HCT116 (cell line): ENCODE data around the gene HOMER2. TPM values are rescaled to one million over a fixed set of nuclear protein-coding genes. Genes with fewer than 3 reads are reported as not detected.

Source experiments
- ATAC-seq: fragments of 200-7000 bp; cut with Tn5 transposase; 2 replicates; pipeline ENCODE4 v1.9.1; 2020; ENCODE audit warnings: mild to moderate bottlenecking, moderate library complexity
- BruUV-seq: library from RNA; stranded (reverse); fragments of 400-500 nt; replicated peaks from 2 replicates; lab custom pipeline; 2021; lab: Mats Ljungman, UMichigan
- CTCF ChIA-PET: fragments of 300-600 bp; sonication (Branson Sonifier 250); formaldehyde crosslinking; loops from one replicate; lab custom pipeline; 2021; ENCODE audit warnings: antibody characterized with exemption; lab: Charles Lee
- POLR2A ChIA-PET: fragments of 300-600, 350-600 bp; sonication (Branson Sonifier 250); formaldehyde crosslinking; loops from one replicate; lab custom pipeline; 2021; ENCODE audit warnings: antibody characterized with exemption; lab: Charles Lee
- RAD21 ChIA-PET, 2 experiments: fragments of 300-600 bp; sonication (Branson Sonifier 250); formaldehyde crosslinking; loops; one replicate each; lab custom pipeline; 2023; ENCODE audit warnings: low total read pairs in 2 of 2; ENCODE audit not compliant: uncharacterized antibody in 2 of 2, unreplicated experiment in 2 of 2, low non-redundant PET in 1 of 2; lab: Charles Lee
- DNase-seq: peaks from one replicate; pipeline ENCODE4 v3.0.0-alpha.2; 2010; ENCODE audit warnings: low read depth, low spot score
- H2AFZ ChIP-seq: fragments of 200-600 bp; shearing (Covaris generic), sonication (generic); 2 replicates; pipeline ENCODE4 v1.6.1; 2017; ENCODE audit warnings: low read depth, mixed run types, mixed read lengths, antibody characterized with exemption, low read length; ENCODE audit not compliant: poor library complexity, severe bottlenecking
- H3K27ac ChIP-seq: 2 replicates; pipeline ENCODE4 v1.5.1; 2012; ENCODE audit warnings: low read depth, low read length
- H3K27me3 ChIP-seq: fragments of 200-600 bp; sonication (generic); 2 replicates; pipeline ENCODE4 v1.6.1; 2016; ENCODE audit warnings: mixed run types, low read length, mixed read lengths; ENCODE audit not compliant: insufficient read depth
- H3K36me3 ChIP-seq, 2 experiments: fragments of 200-500 bp in 1 of 2; fragments of 200-600 bp in 1 of 2; sonication (Bioruptor generic) in 1 of 2; sonication (generic) in 1 of 2; 2 replicates each; pipeline versions ENCODE4 v1.5.1 to v1.6.1; 2014 to 2016; ENCODE audit warnings: low read length in 2 of 2, inconsistent platforms in 1 of 2, mixed read lengths in 1 of 2, mixed run types in 1 of 2; ENCODE audit not compliant: insufficient read depth in 2 of 2, control insufficient read depth in 1 of 2
- H3K4me1 ChIP-seq, 2 experiments: fragments of 200-600 bp in 1 of 2; sonication (generic) in 1 of 2; 2 replicates each; pipeline versions ENCODE4 v1.5.1 to v1.6.1; 2012 to 2017; ENCODE audit warnings: low read length in 2 of 2, inconsistent platforms in 1 of 2, mild to moderate bottlenecking in 1 of 2, mixed read lengths in 1 of 2, mixed run types in 1 of 2, moderate library complexity in 1 of 2; ENCODE audit not compliant: insufficient read depth in 2 of 2, control insufficient read depth in 1 of 2
- H3K4me2 ChIP-seq: fragments of 200-600 bp; sonication (generic); 2 replicates; pipeline ENCODE4 v1.6.1; 2017; ENCODE audit warnings: mixed run types, low read length, mixed read lengths
- H3K4me3 ChIP-seq, 2 experiments: fragments of 200-600 bp in 1 of 2; sonication (generic) in 1 of 2; replicated peaks in 1 of 2; 2 replicates each; pipeline ENCODE4 v1.5.1; 2011 to 2016; ENCODE audit warnings: low read length in 2 of 2, control low read depth in 1 of 2, low read depth in 1 of 2, mild to moderate bottlenecking in 1 of 2, mixed read lengths in 1 of 2, mixed run types in 1 of 2
- H3K79me2 ChIP-seq: fragments of 200-600 bp; sonication (generic); 2 replicates; pipeline ENCODE4 v1.6.1; 2017; ENCODE audit warnings: mild to moderate bottlenecking, mixed run types, low read length, moderate library complexity, mixed read lengths; ENCODE audit not compliant: insufficient read depth
- H3K9ac ChIP-seq: fragments of 200-600 bp; sonication (generic); 2 replicates; pipeline ENCODE4 v1.6.1; 2016; ENCODE audit warnings: low read length, mixed read lengths
- H3K9me2 ChIP-seq: fragments of 200-600 bp; sonication (generic), shearing (Covaris generic); 2 replicates; pipeline ENCODE4 v1.6.1; 2017; ENCODE audit warnings: mixed run types, mild to moderate bottlenecking, moderate library complexity; ENCODE audit not compliant: insufficient read depth
- H3K9me3 ChIP-seq, 2 experiments: fragments of 200-500 bp in 1 of 2; fragments of 200-600 bp in 1 of 2; sonication (Bioruptor generic) in 1 of 2; sonication (generic) in 1 of 2; 2 replicates each; pipeline ENCODE4 v1.6.1; 2014 to 2017; ENCODE audit warnings: low read length in 2 of 2, mixed read lengths in 2 of 2, inconsistent platforms in 1 of 2, low read depth in 1 of 2, mild to moderate bottlenecking in 1 of 2, mixed run types in 1 of 2, moderate library complexity in 1 of 2; ENCODE audit not compliant: control insufficient read depth in 1 of 2, insufficient read depth in 1 of 2
- H4K20me1 ChIP-seq: fragments of 200-600 bp; sonication (generic), shearing (Covaris generic); 2 replicates; pipeline ENCODE4 v1.6.1; 2017; ENCODE audit warnings: mixed run types, mild to moderate bottlenecking, moderate library complexity; ENCODE audit not compliant: insufficient read depth
- CBX3 ChIP-seq: IDR thresholded peaks from 2 replicates; pipeline ENCODE4 v1.6.1; 2012; ENCODE audit warnings: low read depth
- CEBPB ChIP-seq: IDR thresholded peaks from 2 replicates; pipeline ENCODE4 v1.6.1; 2012; ENCODE audit warnings: low read depth
- EGR1 ChIP-seq: IDR thresholded peaks from 2 replicates; pipeline ENCODE4 v1.6.1; 2012; ENCODE audit warnings: low read depth
- ELF1 ChIP-seq: IDR thresholded peaks from 2 replicates; pipeline ENCODE4 v1.6.1; 2012; ENCODE audit warnings: low read depth, borderline replicate concordance
- EZH2phosphoT487 ChIP-seq: fragments of 200-600 bp; IDR thresholded peaks from 2 replicates; pipeline ENCODE4 v1.6.1; 2018; ENCODE audit warnings: antibody characterized with exemption, borderline replicate concordance
- RAD21 ChIP-seq: IDR thresholded peaks from 2 replicates; pipeline ENCODE4 v1.6.1; 2012; ENCODE audit warnings: low read depth, mild to moderate bottlenecking
- SIN3A ChIP-seq: IDR thresholded peaks from 2 replicates; pipeline ENCODE4 v1.6.1; 2012; ENCODE audit warnings: low read depth
- TCF7L2 ChIP-seq: IDR thresholded peaks from 2 replicates; pipeline ENCODE4 v1.7.0; 2011; ENCODE audit warnings: borderline replicate concordance, inconsistent platforms; ENCODE audit not compliant: insufficient read depth, insufficient read length; ENCODE audit errors: extremely low read depth
- ZFX ChIP-seq: fragments of 450-650 bp; IDR thresholded peaks from 2 replicates; pipeline ENCODE4 v1.6.1; 2017
- ZNF274 ChIP-seq: fragments of 200-500 bp; sonication (Bioruptor generic); IDR thresholded peaks from 2 replicates; pipeline ENCODE4 v1.6.1; 2014; ENCODE audit warnings: mild to moderate bottlenecking, low read depth, low read length, inconsistent platforms
- intact Hi-C: fragments of 100-400 bp; cut with micrococcal nuclease; formaldehyde crosslinking; loops from 2 replicates; pipeline ENCODE4 v1.10.0; 2022
- total RNA-seq: library from RNA; stranded (reverse); gene quantifications from one replicate; pipeline ENCODE4 v1.2.1, GENCODE V29; 2021; ENCODE audit not compliant: unreplicated experiment
- TF ChIP-seq, protein P1 (sequence below): IDR thresholded peaks from 2 replicates; pipeline ENCODE4 v1.6.1; 2011; ENCODE audit warnings: mild to moderate bottlenecking, low read length, moderate library complexity; ENCODE audit not compliant: insufficient replicate concordance; ENCODE audit errors: extremely low read depth
- TF ChIP-seq, protein P2 (sequence below): IDR thresholded peaks from 2 replicates; pipeline ENCODE4 v1.6.1; 2012
- TF ChIP-seq, protein P3 (sequence below): IDR thresholded peaks from 2 replicates; pipeline ENCODE4 v1.6.1; 2012; ENCODE audit warnings: low read depth

Gene HOMER2
- total RNA-seq, 1 experiment from 2014 or later = 3.9 TPM

DNA sequence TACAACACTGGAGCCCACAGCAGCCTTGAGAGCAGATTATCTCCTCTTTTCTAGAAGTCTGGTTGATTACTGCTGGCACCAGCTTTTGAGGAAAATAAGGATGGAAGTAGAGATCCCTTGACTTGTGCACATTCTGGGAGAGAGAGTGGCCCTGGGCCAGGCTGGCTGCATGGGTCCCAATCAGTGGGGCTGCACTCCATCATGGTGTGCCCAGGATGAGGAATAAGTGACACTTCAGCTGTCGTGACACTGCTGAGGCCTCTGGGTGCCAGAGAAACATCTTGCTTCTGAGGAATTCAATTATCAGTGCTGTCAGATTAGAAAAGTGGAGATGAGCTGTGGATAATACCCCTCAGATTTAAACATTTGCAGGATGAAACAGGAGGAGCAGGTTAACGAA lies 42.6 kb upstream of the HOMER2 start:
- Histone ChIP-seq H3K9me3 (no peaks in the 10 kb centered on the region), H3K79me2 (peaks cover 3% of the 10 kb centered on the region; the same call in 1 of the 2 replicates), H3K4me1 (peaks cover 0 to under 1% of the 10 kb centered on the region in 2 experiments; a peak in 1 of 4 replicates), H2AFZ (no peak overlapping the region), H3K9me2 (no peaks in the 10 kb centered on the region), H3K27me3 (no peaks in the 10 kb centered on the region), H4K20me1 (no peaks in the 10 kb centered on the region), H3K9ac (no peak overlapping the region), H3K27ac (no peak overlapping the region), H3K36me3 (0 out of 4 replicates have a peak, but pooled peaks cover 3 to 5% of the 10 kb centered on the region in 2 experiments), H3K4me3 (no peak overlapping the region), H3K4me2 (no peak overlapping the region)
- POLR2A ChIA-PET = no interaction called here
- CTCF ChIA-PET = interaction anchor here (1.3 to 1.7 kb wide), 3 partner anchors 16 to 146 kb away, joined by 3 to 4 read pairs (median 3); partner anchors contain the start of gene C15orf40
- DNase-seq (no peak), ATAC-seq (no peak)
- no TSS peak for BruUV-seq
- intact Hi-C loops = no loop called here
- RAD21 ChIA-PET = no interaction called here
- TF ChIP-seq, protein P1, sequence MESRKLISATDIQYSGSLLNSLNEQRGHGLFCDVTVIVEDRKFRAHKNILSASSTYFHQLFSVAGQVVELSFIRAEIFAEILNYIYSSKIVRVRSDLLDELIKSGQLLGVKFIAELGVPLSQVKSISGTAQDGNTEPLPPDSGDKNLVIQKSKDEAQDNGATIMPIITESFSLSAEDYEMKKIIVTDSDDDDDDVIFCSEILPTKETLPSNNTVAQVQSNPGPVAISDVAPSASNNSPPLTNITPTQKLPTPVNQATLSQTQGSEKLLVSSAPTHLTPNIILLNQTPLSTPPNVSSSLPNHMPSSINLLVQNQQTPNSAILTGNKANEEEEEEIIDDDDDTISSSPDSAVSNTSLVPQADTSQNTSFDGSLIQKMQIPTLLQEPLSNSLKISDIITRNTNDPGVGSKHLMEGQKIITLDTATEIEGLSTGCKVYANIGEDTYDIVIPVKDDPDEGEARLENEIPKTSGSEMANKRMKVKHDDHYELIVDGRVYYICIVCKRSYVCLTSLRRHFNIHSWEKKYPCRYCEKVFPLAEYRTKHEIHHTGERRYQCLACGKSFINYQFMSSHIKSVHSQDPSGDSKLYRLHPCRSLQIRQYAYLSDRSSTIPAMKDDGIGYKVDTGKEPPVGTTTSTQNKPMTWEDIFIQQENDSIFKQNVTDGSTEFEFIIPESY = no peak
- TF ChIP-seq EGR1 = no peak
- TF ChIP-seq CEBPB = no peak
- no peak for TF ChIP-seq EZH2phosphoT487

DNA sequence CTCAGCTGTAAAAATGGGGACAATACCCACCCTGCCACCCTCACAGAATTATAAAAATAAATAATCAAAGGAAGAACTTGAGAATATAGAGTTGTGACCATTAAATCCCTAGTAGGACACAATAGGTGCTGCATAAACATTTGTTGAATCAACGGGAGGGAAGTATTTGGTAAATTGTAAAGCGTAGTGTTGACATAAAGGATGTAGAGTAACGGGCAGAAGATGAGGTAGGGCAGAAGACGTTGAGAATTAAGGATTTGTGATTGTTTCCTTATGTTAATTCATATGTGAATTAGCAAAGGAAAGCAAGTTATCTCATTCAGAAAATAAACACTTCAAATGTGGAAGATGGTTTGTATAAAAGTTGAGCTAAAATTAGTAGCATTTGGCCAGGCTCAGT lies 40.6 kb upstream of the HOMER2 start:
- H3K4me1 ChIP-seq = no peaks in the 10 kb centered on the region
- no peak overlapping the region for H3K9ac ChIP-seq
- intact Hi-C loops = no loop called here
- DNase-seq (no peak), ATAC-seq (no peak)
- peaks cover 3% of the 10 kb centered on the region; the same call in 1 of the 2 replicates for H3K79me2 ChIP-seq
- no TSS peak for BruUV-seq
- H3K36me3 ChIP-seq = peaks cover 7 to 17% of the 10 kb centered on the region in 2 experiments; a peak in 2 of 4 replicates
- no peak overlapping the region for H2AFZ ChIP-seq
- ChIA-PET POLR2A (no interaction called here), CTCF (interaction anchor here (1.1 kb wide), 2 partner anchors 18 to 143 kb away, joined by 3 to 4 read pairs; partner anchors contain the start of gene C15orf40), RAD21 (no interaction called here)
- H3K4me2 ChIP-seq = no peak overlapping the region
- H3K27me3 ChIP-seq = no peaks in the 10 kb centered on the region
- H4K20me1 ChIP-seq = no peaks in the 10 kb centered on the region
- no peak overlapping the region for H3K4me3 ChIP-seq
- no peaks in the 10 kb centered on the region for H3K9me3 ChIP-seq
- H3K9me2 ChIP-seq = no peaks in the 10 kb centered on the region
- H3K27ac ChIP-seq = no peak overlapping the region
- no peak for TF ChIP-seq TCF7L2
- TF ChIP-seq SIN3A = no peak
- no peak for TF ChIP-seq CBX3
- TF ChIP-seq, protein P2, sequence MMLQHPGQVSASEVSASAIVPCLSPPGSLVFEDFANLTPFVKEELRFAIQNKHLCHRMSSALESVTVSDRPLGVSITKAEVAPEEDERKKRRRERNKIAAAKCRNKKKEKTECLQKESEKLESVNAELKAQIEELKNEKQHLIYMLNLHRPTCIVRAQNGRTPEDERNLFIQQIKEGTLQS = no peak
- TF ChIP-seq ZFX = no peak
- TF ChIP-seq ZNF274 = no peak
- no peak for TF ChIP-seq ELF1
- TF ChIP-seq RAD21 = no peak
- TF ChIP-seq, protein P3, sequence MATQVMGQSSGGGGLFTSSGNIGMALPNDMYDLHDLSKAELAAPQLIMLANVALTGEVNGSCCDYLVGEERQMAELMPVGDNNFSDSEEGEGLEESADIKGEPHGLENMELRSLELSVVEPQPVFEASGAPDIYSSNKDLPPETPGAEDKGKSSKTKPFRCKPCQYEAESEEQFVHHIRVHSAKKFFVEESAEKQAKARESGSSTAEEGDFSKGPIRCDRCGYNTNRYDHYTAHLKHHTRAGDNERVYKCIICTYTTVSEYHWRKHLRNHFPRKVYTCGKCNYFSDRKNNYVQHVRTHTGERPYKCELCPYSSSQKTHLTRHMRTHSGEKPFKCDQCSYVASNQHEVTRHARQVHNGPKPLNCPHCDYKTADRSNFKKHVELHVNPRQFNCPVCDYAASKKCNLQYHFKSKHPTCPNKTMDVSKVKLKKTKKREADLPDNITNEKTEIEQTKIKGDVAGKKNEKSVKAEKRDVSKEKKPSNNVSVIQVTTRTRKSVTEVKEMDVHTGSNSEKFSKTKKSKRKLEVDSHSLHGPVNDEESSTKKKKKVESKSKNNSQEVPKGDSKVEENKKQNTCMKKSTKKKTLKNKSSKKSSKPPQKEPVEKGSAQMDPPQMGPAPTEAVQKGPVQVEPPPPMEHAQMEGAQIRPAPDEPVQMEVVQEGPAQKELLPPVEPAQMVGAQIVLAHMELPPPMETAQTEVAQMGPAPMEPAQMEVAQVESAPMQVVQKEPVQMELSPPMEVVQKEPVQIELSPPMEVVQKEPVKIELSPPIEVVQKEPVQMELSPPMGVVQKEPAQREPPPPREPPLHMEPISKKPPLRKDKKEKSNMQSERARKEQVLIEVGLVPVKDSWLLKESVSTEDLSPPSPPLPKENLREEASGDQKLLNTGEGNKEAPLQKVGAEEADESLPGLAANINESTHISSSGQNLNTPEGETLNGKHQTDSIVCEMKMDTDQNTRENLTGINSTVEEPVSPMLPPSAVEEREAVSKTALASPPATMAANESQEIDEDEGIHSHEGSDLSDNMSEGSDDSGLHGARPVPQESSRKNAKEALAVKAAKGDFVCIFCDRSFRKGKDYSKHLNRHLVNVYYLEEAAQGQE = no peak
- TF ChIP-seq EZH2phosphoT487 = no peak
